SK-N-SH (cell line): Measurements from ENCODE around the gene SSX2IP. TPM values are rescaled to one million over a fixed set of nuclear protein-coding genes. Genes with fewer than 3 reads are reported as not detected.

ENCODE experiments used
- CTCF ChIA-PET: fragments of 300-600, 350-600 bp; formaldehyde crosslinking; extraction: SDS; loops from one replicate; lab custom pipeline; 2021; lab: Yijun Ruan, JAX
- POLR2A ChIA-PET: fragments of 350-600 bp; sonication (Branson Sonifier 250); formaldehyde crosslinking; extraction: SDS; loops from one replicate; lab custom pipeline; 2020; ENCODE audit warnings: antibody characterized with exemption, inconsistent platforms; lab: Yijun Ruan, JAX
- DNase-seq: peaks from one replicate; pipeline ENCODE4 v3.0.0; 2012
- H2AFZ ChIP-seq: fragments of 200-600 bp; sonication (generic); 2 replicates; pipeline ENCODE4 v1.8.1; 2016; ENCODE audit warnings: antibody characterized with exemption, mild to moderate bottlenecking, low read depth
- H3F3A ChIP-seq: fragments of 200-600 bp; sonication (generic); replicated peaks from 2 replicates; pipeline ENCODE3; 2016; ENCODE audit warnings: antibody characterized with exemption, mild to moderate bottlenecking; ENCODE audit not compliant: insufficient read depth
- H3K27ac ChIP-seq, 2 experiments: fragments of 200-500 bp in 1 of 2; fragments of 200-600 bp in 1 of 2; sonication (Bioruptor generic) in 1 of 2; sonication (generic), shearing (Covaris generic) in 1 of 2; 2 replicates each; pipeline versions ENCODE4 v1.5.1 to v1.6.1; 2014 to 2016; ENCODE audit warnings: low read depth in 2 of 2, inconsistent platforms in 1 of 2, low read length in 1 of 2, mild to moderate bottlenecking in 1 of 2, mixed read lengths in 1 of 2
- H3K27me3 ChIP-seq: fragments of 200-600 bp; sonication (generic), shearing (Covaris generic); 2 replicates; pipeline ENCODE4 v1.6.1; 2016; ENCODE audit warnings: mixed run types; ENCODE audit not compliant: insufficient read depth
- H3K36me3 ChIP-seq, 2 experiments: fragments of 200-500 bp in 1 of 2; fragments of 200-600 bp in 1 of 2; sonication (Bioruptor generic) in 1 of 2; sonication (generic) in 1 of 2; replicated peaks in 1 of 2; 2 replicates each; pipeline versions ENCODE3 to v1.5.1; 2014 to 2016; ENCODE audit warnings: low read length in 1 of 2, mild to moderate bottlenecking in 1 of 2; ENCODE audit not compliant: insufficient read depth in 2 of 2, control insufficient read depth in 1 of 2
- H3K4me1 ChIP-seq, 2 experiments: fragments of 200-500 bp in 1 of 2; fragments of 200-600 bp in 1 of 2; sonication (Bioruptor generic) in 1 of 2; sonication (generic), shearing (Covaris generic) in 1 of 2; 2 replicates each; pipeline versions ENCODE4 v1.5.1 to v1.6.1; 2014 to 2016; ENCODE audit warnings: low read depth in 1 of 2, low read length in 1 of 2, mixed run types in 1 of 2; ENCODE audit not compliant: insufficient read depth in 2 of 2, control insufficient read depth in 1 of 2
- H3K4me2 ChIP-seq: fragments of 200-600 bp; sonication (generic), shearing (Covaris generic); 2 replicates; pipeline ENCODE4 v1.6.1; 2017; ENCODE audit warnings: mixed run types
- H3K4me3 ChIP-seq, 2 experiments: fragments of 200-500 bp in 1 of 2; fragments of 200-600 bp in 1 of 2; sonication (Bioruptor generic) in 1 of 2; sonication (generic), shearing (Covaris generic) in 1 of 2; 2 replicates each; pipeline versions ENCODE4 v1.5.1 to v1.8.1; 2014 to 2016; ENCODE audit warnings: low read depth in 2 of 2, inconsistent platforms in 1 of 2, low read length in 1 of 2, mild to moderate bottlenecking in 1 of 2, mixed read lengths in 1 of 2, moderate library complexity in 1 of 2
- H3K79me2 ChIP-seq: fragments of 200-600 bp; sonication (generic); 2 replicates; pipeline ENCODE4 v1.8.1; 2017; ENCODE audit warnings: mild to moderate bottlenecking; ENCODE audit not compliant: insufficient read depth
- H3K9ac ChIP-seq: fragments of 200-600 bp; sonication (generic); 2 replicates; pipeline ENCODE4 v1.6.1; 2017; ENCODE audit warnings: mixed run types
- H3K9me2 ChIP-seq: fragments of 200-600 bp; sonication (generic); 2 replicates; pipeline ENCODE4 v1.6.1; 2017; ENCODE audit warnings: mixed run types
- H3K9me3 ChIP-seq: fragments of 200-600 bp; sonication (generic); 2 replicates; pipeline ENCODE4 v1.6.1; 2017; ENCODE audit warnings: mixed run types, mild to moderate bottlenecking, moderate library complexity
- H4K20me1 ChIP-seq: fragments of 200-600 bp; sonication (generic); 2 replicates; pipeline ENCODE4 v1.6.1; 2017; ENCODE audit warnings: mild to moderate bottlenecking, mixed run types; ENCODE audit not compliant: insufficient read depth
- CHD2 ChIP-seq: fragments of 150-350 bp; IDR thresholded peaks from 2 replicates; pipeline ENCODE4 v1.6.1; 2018; ENCODE audit warnings: low read length; ENCODE audit not compliant: partially characterized antibody
- EZH2phosphoT487 ChIP-seq: fragments of 200-600 bp; sonication (generic); IDR thresholded peaks from 2 replicates; pipeline ENCODE4 v1.6.1; 2017; ENCODE audit warnings: low read depth, mixed run types, mild to moderate bottlenecking, antibody characterized with exemption, moderate library complexity, borderline replicate concordance
- FOSL2 ChIP-seq: IDR thresholded peaks from 2 replicates; pipeline ENCODE4 v1.4.0; 2012; ENCODE audit warnings: low read depth, mild to moderate bottlenecking, moderate library complexity, borderline replicate concordance
- GATA2 ChIP-seq: sonication (generic); formaldehyde crosslinking; IDR thresholded peaks from 2 replicates; pipeline ENCODE4 v1.5.0; 2020; ENCODE audit warnings: mild to moderate bottlenecking, missing genetic modification reagents
- JUND ChIP-seq: IDR thresholded peaks from 2 replicates; pipeline ENCODE4 v1.4.0; 2012
- NFIC ChIP-seq: IDR thresholded peaks from 2 replicates; pipeline ENCODE4 v1.4.0; 2012; ENCODE audit warnings: borderline replicate concordance
- POLR2AphosphoS5 ChIP-seq: IDR thresholded peaks from 2 replicates; pipeline ENCODE4 v1.6.1; 2012; ENCODE audit warnings: low read depth, low read length
- RXRA ChIP-seq: IDR thresholded peaks from 2 replicates; pipeline ENCODE4 v1.4.0; 2012; ENCODE audit warnings: low read depth, mild to moderate bottlenecking, borderline replicate concordance
- SIN3A ChIP-seq: IDR thresholded peaks from 2 replicates; pipeline ENCODE4 v1.6.1; 2012; ENCODE audit warnings: low read depth, mild to moderate bottlenecking, low read length, moderate library complexity, borderline replicate concordance
- SMC3 ChIP-seq: IDR thresholded peaks from 2 replicates; pipeline ENCODE4 v1.6.1; 2012; ENCODE audit warnings: low read depth, low read length, improper control_type of control experiment
- TCF12 ChIP-seq: IDR thresholded peaks from 2 replicates; pipeline ENCODE4 v1.4.0; 2012
- TEAD4 ChIP-seq: IDR thresholded peaks from 2 replicates; pipeline ENCODE4 v1.4.0; 2012; ENCODE audit warnings: mild to moderate bottlenecking, borderline replicate concordance; ENCODE audit not compliant: insufficient read depth
- WGBS: methylation state at CpG from one replicate; pipeline ENCODE4 v1.1.6; 2017; ENCODE audit warnings: low lambda C conversion rate; 5-methylcytosine and 5-hydroxymethylcytosine counted together
- polyA plus RNA-seq, 3 experiments: library from polyadenylated mRNA; depleted of rRNA; stranded (reverse); fragments of >200 nt; gene quantifications; 2 replicates each; pipeline ENCODE4 v1.2.3, GENCODE V29; 2012
- TF ChIP-seq, protein P1 (sequence below): IDR thresholded peaks from 2 replicates; pipeline ENCODE4 v1.6.1; 2012; ENCODE audit warnings: mild to moderate bottlenecking, low read depth, low read length, moderate library complexity
- TF ChIP-seq, protein P2 (sequence below): fragments of 200-600 bp; sonication (generic); IDR thresholded peaks from 2 replicates; pipeline ENCODE4 v1.6.1; 2017; ENCODE audit warnings: antibody characterized with exemption, mild to moderate bottlenecking, moderate library complexity
- TF ChIP-seq, protein P3 (sequence below): IDR thresholded peaks from 2 replicates; pipeline ENCODE4; 2012

The SSX2IP gene
- polyA plus RNA-seq, 1 of the 3 experiments (the other 2 are of a cell fraction) = 7.7 TPM

DNA sequence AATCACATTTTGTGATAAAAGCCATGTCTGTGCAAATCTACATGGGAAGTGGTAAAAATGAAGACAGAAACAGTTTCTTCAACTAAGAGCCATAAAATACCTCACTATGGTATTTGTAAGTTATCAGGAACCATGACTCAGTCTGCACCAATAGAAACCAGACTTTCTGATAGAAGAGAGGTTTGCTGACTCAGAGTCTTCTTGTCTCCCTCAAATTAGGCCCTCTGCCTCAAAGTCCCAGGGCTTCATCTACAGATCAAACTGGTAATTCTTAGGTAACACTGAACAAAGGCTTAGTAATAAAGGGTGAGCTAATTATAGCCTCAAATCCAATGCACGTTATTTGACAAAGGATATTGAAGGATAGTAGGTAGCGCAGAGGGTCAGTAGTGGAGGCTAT is 30.9 kb upstream of the SSX2IP start (continued):
- TF ChIP-seq, protein P1, sequence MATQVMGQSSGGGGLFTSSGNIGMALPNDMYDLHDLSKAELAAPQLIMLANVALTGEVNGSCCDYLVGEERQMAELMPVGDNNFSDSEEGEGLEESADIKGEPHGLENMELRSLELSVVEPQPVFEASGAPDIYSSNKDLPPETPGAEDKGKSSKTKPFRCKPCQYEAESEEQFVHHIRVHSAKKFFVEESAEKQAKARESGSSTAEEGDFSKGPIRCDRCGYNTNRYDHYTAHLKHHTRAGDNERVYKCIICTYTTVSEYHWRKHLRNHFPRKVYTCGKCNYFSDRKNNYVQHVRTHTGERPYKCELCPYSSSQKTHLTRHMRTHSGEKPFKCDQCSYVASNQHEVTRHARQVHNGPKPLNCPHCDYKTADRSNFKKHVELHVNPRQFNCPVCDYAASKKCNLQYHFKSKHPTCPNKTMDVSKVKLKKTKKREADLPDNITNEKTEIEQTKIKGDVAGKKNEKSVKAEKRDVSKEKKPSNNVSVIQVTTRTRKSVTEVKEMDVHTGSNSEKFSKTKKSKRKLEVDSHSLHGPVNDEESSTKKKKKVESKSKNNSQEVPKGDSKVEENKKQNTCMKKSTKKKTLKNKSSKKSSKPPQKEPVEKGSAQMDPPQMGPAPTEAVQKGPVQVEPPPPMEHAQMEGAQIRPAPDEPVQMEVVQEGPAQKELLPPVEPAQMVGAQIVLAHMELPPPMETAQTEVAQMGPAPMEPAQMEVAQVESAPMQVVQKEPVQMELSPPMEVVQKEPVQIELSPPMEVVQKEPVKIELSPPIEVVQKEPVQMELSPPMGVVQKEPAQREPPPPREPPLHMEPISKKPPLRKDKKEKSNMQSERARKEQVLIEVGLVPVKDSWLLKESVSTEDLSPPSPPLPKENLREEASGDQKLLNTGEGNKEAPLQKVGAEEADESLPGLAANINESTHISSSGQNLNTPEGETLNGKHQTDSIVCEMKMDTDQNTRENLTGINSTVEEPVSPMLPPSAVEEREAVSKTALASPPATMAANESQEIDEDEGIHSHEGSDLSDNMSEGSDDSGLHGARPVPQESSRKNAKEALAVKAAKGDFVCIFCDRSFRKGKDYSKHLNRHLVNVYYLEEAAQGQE = no peak
- TF ChIP-seq CHD2 (no peak), JUND (peak; percentile 82), TCF12 (peak; percentile 90)

DNA sequence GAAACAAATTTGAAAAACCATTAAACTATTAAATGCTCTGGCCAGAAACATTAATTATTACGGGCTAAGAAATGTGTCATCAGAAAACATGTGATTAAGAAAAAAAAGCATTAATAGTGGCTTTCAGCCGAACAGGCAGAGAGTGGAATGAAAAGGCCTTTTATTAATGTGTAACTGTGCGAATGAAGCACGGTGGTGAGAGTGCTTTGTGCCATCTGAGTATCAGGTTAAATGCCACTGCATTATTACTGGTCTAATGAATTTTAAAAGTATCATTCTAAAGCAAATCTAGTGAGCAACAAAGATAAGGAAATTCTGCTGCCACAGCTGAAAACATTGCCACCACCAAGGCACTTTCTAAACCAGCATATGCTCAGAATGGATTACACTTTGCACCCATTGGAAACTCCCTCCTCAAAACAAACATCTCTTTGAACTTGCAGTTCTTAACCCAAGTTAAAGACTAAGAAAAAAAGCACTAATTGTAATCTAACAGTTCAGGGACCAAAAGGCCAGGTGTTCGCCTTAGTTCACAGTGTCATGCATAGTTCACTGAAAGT is 30.0 kb upstream of the SSX2IP start:
- 41% methylated on average over 5 of the region's 5 CpGs for WGBS
- Histone ChIP-seq H3K27ac (peak overlapping the region; percentile 83 to 89), H4K20me1 (no peaks in the 10 kb centered on the region), H3K79me2 (no peaks in the 10 kb centered on the region), H3F3A (peaks cover 30% of the 10 kb centered on the region), H3K4me1 (peaks cover 9 to 30% of the 10 kb centered on the region in 2 experiments), H3K4me2 (peak overlapping the region; percentile 75), H3K27me3 (no peaks in the 10 kb centered on the region), H3K9me3 (no peaks in the 10 kb centered on the region), H3K9ac (peak overlapping the region; percentile 41), H2AFZ (peak overlapping the region; percentile 81), H3K36me3 (no peaks in the 10 kb centered on the region), H3K9me2 (no peaks in the 10 kb centered on the region), H3K4me3 (peak overlapping the region in 1 of 2 experiments; percentile 51; a peak in 2 of 4 replicates)
- TF ChIP-seq RXRA (no peak), EZH2phosphoT487 (no peak), TEAD4 (no peak), FOSL2 (no peak), CHD2 (no peak), POLR2AphosphoS5 (no peak), SIN3A (no peak), NFIC (no peak), GATA2 (no peak), SMC3 (no peak)
- TF ChIP-seq, protein P2, sequence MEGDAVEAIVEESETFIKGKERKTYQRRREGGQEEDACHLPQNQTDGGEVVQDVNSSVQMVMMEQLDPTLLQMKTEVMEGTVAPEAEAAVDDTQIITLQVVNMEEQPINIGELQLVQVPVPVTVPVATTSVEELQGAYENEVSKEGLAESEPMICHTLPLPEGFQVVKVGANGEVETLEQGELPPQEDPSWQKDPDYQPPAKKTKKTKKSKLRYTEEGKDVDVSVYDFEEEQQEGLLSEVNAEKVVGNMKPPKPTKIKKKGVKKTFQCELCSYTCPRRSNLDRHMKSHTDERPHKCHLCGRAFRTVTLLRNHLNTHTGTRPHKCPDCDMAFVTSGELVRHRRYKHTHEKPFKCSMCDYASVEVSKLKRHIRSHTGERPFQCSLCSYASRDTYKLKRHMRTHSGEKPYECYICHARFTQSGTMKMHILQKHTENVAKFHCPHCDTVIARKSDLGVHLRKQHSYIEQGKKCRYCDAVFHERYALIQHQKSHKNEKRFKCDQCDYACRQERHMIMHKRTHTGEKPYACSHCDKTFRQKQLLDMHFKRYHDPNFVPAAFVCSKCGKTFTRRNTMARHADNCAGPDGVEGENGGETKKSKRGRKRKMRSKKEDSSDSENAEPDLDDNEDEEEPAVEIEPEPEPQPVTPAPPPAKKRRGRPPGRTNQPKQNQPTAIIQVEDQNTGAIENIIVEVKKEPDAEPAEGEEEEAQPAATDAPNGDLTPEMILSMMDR = no peak
- TF ChIP-seq, protein P3, sequence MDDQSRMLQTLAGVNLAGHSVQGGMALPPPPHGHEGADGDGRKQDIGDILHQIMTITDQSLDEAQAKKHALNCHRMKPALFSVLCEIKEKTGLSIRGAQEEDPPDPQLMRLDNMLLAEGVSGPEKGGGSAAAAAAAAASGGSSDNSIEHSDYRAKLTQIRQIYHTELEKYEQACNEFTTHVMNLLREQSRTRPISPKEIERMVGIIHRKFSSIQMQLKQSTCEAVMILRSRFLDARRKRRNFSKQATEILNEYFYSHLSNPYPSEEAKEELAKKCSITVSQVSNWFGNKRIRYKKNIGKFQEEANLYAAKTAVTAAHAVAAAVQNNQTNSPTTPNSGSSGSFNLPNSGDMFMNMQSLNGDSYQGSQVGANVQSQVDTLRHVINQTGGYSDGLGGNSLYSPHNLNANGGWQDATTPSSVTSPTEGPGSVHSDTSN = no peak
- ChIA-PET CTCF (interaction anchor here (0.7 to 1.0 kb wide), 2 partner anchors 16 to 32 kb away, joined by 3 read pairs; no protein-coding TSS in a partner anchor), POLR2A (no interaction called here)
- DNase-seq = no peak
